ENCODE data around the gene UVSSA.
"Not testable (repeated sequence)": the region's sequence is repeated elsewhere in the genome, so short reads cannot be mapped to it uniquely, and the experiment has no call there.

The UVSSA gene

GRCh38 chr4:1330761-1331590 is 16.0 kb upstream of the UVSSA start:
- peak; percentile 30 to 61 (median 37) for DNase-seq (ENCODE audit: low read depth in 3 of 3)

GRCh38 chr4:1331591-1332353 is 15.2 kb upstream of the UVSSA start:
- DNase-seq (ENCODE audit: low read depth in 3 of 3) = no peak

- no peak for DNase-seq (ENCODE audit: low read depth in 3 of 3)
Observed at GRCh38 chr4:1332686-1333085, 14.3 kb upstream of the UVSSA start.

- no peak for DNase-seq (ENCODE audit: low read depth in 3 of 3)
Observed at GRCh38 chr4:1333256-1333655, 13.8 kb upstream of the UVSSA start.

GRCh38 chr4:1333851-1334578 is 13.0 kb upstream of the UVSSA start:
- DNase-seq (ENCODE audit: low read depth in 3 of 3) = not testable (repeated sequence)

DNA sequence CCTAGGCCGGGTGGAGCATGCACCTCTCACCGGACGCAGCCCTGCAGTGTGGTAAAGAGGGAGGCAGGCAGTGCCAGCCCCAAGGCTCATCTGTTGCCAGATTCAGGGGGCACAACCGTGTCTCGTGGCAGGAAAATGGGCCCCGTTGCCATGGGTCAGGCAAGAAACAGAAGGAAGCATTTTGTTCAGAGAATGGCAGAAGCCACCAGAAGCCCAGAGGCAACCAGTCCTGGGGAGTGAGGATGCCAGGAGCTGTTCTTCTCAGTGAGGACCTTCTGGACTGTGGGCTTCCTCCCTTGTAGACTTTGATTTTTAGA is 12.5 kb upstream of the UVSSA start:
- DNase-seq (ENCODE audit: low read depth in 3 of 3) = no peak

DNA sequence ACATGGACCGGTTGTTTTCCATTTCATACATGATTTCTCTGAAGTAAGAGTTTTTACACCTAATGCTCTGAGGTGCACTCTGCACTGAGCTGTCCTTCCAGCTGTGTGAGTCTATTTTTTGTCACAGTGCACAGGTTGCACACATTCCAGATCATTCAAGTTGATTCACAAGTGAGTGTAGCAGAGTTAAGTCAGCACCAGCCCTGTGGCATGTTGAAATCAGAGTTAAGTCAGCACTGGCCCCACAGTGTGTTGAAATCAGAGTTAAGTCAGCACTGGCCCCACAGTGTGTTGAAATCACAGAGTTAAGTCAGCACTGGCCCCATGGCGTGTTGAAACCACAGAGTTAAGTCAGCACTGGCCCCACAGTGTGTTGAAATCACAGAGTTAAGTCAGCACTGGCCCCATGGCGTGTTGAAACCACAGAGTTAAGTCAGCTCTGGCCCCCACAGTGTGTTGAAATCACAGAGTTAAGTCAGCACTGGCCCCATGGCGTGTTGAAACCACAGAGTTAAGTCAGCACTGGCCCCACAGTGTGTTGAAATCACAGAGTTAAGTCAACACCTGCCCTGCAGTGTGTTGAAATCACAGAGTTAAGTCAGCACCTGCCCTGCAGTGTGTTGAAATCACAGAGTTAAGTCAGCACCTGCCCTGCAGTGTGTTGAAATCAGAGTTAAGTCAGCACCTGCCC is 11.7 kb upstream of the UVSSA start:
- DNase-seq (ENCODE audit: low read depth in 3 of 3) = not testable (repeated sequence)

DNA sequence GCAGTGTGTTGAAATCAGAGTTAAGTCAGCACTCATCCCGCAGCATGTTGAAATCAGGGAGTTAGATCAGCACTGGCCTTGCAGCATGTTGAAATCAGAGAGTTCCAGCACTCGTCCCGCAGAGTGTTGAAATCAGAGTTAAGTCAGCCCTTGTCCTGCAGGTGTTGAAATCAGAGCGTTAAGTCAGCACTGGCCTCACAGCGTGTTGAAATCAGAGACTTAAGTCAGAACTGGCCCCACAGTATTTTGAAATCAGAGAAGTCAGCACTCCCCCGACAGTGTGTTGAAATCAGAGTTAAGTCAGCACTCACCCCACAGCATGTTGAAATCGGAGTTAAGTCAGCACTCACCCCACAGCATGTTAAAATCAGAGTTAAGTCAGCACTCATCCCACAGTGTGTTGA is 10.9 kb upstream of the UVSSA start:
- no peak for DNase-seq (ENCODE audit: low read depth in 3 of 3)

- DNase-seq (ENCODE audit: low read depth in 3 of 3) = peak in 2 of 3 experiments; percentile 46 to 74
Observed at GRCh38 chr4:1337376-1337831, 9.6 kb upstream of the UVSSA start.

GRCh38 chr4:1337951-1338751 is 8.9 kb upstream of the UVSSA start:
- no peak for DNase-seq (ENCODE audit: low read depth in 3 of 3)

DNA sequence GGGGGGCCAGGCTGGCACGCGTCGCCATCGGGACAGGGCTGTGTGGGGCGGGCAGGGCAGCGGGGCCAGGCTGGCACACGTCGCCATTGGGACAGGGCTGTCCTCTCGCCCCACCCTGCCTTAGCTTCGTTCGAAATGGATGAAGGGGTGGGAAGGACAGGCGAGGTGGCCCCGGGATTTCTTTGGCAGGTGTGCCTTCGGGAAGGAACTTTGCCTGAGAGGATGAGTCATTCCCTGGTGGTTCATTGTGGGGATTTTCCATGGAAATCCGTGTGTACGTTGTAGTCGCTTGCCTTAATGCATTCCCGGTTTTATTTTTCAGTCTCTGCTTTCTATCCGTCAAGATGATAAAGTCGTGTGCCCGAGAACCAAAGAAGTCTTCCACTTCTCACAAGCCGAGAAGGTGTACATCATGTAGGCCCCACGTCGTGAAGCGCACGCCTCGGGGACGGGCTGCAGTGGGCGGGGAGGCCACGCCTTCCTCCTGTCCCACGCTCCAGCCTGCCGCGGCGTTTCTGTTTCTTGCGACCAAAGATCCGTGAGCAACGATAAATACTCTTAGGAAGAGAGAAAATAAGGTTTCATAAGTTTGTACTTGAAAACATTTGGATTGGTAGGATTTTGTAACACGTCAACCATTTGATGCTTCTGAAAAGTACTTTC is 8.1 kb upstream of the UVSSA start:
- no peak for DNase-seq (ENCODE audit: low read depth in 3 of 3)

- DNase-seq (ENCODE audit: low read depth in 3 of 3) = no peak
Observed at GRCh38 chr4:1339489-1339888, 7.5 kb upstream of the UVSSA start.

DNA sequence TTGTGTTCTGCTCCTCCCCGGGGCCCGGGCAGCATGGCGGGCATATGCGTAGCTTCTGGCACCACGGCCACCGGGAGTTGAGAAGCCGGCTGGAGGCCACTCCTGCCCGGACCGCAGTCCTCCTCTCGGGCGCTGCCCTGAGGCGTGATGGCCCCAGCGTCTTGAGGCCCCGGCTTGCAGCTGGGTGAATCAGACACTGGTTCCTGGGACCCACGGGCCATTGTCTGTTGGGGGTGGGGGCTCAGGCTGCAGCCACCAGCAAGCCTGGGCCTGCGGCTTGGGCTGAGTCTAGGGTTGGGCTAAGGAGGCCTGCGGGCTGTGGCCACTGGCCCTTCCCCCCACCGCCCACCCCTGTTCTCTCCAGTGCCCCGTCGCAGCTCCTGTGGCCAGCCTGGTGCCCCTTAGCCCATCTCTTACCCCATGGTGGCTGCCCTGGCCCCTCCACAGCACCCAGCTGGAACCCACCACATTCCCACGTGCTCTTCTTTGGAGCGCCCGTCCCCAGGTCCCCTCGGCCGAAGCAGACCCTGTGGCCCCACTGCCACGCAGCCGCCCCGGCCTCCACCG is 6.7 kb upstream of the UVSSA start:
- DNase-seq (ENCODE audit: low read depth in 3 of 3) = no peak

DNA sequence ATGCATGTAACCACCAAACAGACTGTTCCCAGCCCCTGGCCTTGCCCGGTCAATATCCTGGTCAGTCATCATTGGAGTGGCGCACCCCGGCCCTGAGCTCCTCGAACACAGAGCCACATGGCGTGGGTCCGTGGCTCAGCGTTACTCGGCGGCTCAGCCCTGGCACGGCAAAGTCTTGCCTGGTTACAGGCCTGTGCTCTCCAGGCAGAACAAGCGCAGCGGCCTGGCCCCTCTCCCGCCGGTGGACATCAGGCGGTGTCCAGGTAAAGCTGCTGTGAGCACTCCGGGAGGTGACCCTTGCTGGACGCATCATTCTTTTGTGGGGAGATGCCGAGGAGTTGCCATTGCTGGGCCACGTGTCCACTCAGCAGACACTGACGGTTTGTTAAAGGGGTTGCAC is 6.1 kb upstream of the UVSSA start:
- DNase-seq (ENCODE audit: low read depth in 3 of 3) = no peak

DNA sequence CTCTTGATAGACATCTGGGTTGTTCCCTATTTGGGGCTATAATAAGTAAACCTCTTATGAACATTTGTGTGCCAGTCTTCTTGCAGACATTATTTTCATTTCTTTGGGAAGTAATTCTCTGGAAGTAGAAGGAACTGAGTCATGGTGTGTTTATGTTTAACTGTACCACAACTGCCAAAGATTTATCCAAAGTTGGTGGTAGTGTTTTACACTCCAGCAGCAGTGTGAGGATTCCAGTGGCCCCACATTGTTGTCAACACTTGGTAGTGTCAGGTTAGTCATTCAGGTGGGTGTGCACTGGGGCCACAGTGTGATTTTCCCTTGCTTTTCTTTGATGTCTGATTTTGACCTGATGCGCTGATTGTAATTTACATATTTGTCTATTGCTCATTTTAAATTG is 5.0 kb upstream of the UVSSA start:
- no peak for DNase-seq (ENCODE audit: low read depth in 3 of 3)

GRCh38 chr4:1344696-1345095 is 2.3 kb upstream of the UVSSA start:
- no peak for DNase-seq (ENCODE audit: low read depth in 3 of 3)

DNA sequence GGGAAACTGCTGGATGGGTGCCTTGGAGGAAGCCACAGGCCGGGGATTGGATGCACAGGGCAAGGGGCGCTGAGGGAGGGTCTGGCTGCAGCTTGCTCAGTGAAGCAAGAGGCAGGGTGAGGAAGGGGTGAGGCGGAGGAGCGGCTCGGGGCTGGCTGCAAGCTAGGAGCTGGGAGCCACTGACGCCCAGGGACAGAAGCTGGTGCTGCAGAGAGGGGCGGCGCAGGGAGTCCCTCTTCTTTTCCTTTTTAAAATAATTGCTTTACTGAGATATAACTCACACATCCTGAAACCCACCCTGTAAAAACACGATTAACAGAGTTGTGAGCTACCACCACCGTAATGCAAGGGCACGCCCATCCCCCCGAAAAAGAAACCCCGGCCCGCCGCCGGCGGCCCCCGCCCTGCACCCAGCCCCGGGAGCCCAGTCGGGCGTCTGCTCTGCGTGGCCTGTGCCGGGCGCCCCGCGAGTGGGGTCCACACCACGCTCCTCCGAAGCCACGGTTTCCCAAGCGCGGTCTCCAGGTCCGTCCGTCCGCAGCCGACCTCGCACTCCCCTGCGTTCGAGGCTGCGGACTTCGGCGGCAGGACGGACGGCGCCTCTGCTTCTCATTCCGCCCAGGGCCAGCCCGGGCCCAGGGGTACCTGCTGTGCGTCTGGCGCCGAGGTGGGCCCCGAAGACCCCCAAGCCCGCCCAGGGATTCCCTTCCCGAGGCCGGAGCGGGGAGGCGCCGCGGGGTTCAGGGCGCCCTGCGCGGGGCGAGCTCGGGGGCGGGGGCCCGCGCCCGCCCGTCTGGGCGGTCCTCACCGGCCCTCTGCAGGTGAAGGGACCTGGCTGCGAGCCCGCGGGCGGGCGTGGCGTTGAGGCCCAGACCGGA is 866 bp upstream of the UVSSA start:
- DNase-seq (ENCODE audit: low read depth in 3 of 3) = peak in 1 of 3 experiments; percentile 37

- peak in 2 of 3 experiments; percentile 12 to 55 for DNase-seq (ENCODE audit: low read depth in 3 of 3)
Observed at GRCh38 chr4:1347410-1347864, 429 bp downstream of the UVSSA start.

DNA sequence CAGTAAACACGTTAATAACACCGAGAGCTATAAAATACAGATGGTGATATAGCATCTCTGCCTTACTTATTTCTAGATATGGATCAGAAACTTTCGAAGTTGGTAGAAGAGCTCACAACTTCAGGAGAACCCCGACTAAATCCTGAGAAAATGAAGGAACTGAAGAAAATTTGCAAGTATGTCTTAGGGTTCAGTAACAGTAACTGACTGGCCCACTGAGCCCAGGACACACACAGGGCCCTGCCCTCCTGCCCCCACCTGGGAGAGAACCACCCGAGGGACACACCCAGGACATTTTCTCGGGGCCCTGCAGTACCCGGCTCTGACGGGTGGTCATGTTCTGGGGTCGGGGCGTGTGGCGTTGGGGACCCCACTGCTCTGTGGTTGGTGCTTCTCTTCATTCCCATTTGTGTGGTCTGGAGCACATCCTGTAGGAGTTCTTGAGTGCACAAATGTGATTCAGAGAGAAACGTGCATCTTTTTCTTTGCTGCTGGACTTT is 1.1 kb downstream of the UVSSA start:
- no peak for DNase-seq (ENCODE audit: low read depth in 3 of 3)
